Sigmoid colon (tissue), 4 donors: ENCODE results near the gene PSMD13.

Experiments used
- CTCF ChIP-seq, 4 experiments: fragments of 450-650 bp in 3 of 4; fragments of 200-600 bp in 1 of 4; IDR thresholded peaks; one replicate each; pipeline ENCODE4 v1.5.1; 2016 to 2019; ENCODE audit warnings: antibody characterized with exemption in 4 of 4, mild to moderate bottlenecking in 3 of 4, moderate library complexity in 2 of 4
- EP300 ChIP-seq, 4 donors: sonication (generic); formaldehyde crosslinking; IDR thresholded peaks; one replicate each; pipeline ENCODE4 v1.6.1; 2017; ENCODE audit warnings: antibody characterized with exemption in 4 of 4
- POLR2A ChIP-seq, 2 donors: fragments of 450-650 bp; IDR thresholded peaks; one replicate each; pipeline ENCODE4 v1.6.1; 2016; ENCODE audit warnings: antibody characterized with exemption in 2 of 2, mild to moderate bottlenecking in 2 of 2, moderate library complexity in 2 of 2

GRCh38 chr11:217704-218103, 19.1 kb upstream of the PSMD13 start:
- TF ChIP-seq EP300 (IDR thresholded peaks at IDR 0.05) (no peak), CTCF (IDR thresholded peaks at IDR 0.05) (no peak), POLR2A (IDR thresholded peaks at IDR 0.05) (no peak)
